Gastrocnemius medialis (tissue), 4 donors: ENCODE results near the gene REP15.

ENCODE experiments used
- POLR2A ChIP-seq, 2 donors: fragments of 450-650 bp; IDR thresholded peaks; one replicate each; pipeline ENCODE4 v1.6.1; 2017; ENCODE audit warnings: antibody characterized with exemption in 2 of 2, mild to moderate bottlenecking in 2 of 2, moderate library complexity in 2 of 2
- TF ChIP-seq, protein P1 (sequence below), 5 experiments: fragments of 450-650 bp in 3 of 5; fragments of 200-600 bp in 2 of 5; sonication (generic) in 2 of 5; IDR thresholded peaks in 4 of 5; conservative IDR thresholded peaks in 1 of 5; 1 replicate in 4 of 5; 2 replicates in 1 of 5; pipeline ENCODE4 v1.5.1; 2016 to 2019; ENCODE audit warnings: antibody characterized with exemption in 5 of 5, mild to moderate bottlenecking in 3 of 5, moderate library complexity in 3 of 5

DNA sequence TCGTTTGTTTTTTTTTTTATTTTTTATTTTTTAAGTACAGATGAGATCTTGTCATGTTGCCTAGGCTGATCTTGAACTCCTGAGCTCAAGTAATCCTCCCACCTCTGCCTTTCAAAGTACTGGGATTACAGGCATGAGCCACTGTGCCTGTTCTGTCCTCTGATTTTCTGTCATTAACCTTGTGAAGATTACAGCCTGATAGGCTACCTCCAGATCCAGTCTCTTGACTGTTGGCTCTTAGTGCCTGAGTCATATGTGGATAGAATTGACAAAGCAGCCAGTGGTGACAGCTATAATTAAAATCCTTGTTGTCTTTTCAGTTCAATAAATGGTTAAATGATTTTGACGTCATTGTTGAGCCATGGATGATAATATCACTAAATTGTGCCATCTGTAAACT is 21.3 kb upstream of the REP15 start:
- TF ChIP-seq, protein P1, sequence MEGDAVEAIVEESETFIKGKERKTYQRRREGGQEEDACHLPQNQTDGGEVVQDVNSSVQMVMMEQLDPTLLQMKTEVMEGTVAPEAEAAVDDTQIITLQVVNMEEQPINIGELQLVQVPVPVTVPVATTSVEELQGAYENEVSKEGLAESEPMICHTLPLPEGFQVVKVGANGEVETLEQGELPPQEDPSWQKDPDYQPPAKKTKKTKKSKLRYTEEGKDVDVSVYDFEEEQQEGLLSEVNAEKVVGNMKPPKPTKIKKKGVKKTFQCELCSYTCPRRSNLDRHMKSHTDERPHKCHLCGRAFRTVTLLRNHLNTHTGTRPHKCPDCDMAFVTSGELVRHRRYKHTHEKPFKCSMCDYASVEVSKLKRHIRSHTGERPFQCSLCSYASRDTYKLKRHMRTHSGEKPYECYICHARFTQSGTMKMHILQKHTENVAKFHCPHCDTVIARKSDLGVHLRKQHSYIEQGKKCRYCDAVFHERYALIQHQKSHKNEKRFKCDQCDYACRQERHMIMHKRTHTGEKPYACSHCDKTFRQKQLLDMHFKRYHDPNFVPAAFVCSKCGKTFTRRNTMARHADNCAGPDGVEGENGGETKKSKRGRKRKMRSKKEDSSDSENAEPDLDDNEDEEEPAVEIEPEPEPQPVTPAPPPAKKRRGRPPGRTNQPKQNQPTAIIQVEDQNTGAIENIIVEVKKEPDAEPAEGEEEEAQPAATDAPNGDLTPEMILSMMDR (IDR thresholded peaks at IDR 0.05 in 4 of 5, conservative IDR thresholded peaks at IDR 0.05 in 1 of 5), result no peak
- TF ChIP-seq POLR2A (IDR thresholded peaks at IDR 0.05), result no peak
